ENCODE measurements around the gene ATL3.

GRCh38 chr11:63598556-63598955 lies 72.6 kb downstream of the ATL3 start:
- TF ChIP-seq POLR2A (IDR thresholded peaks at IDR 0.05; ENCODE audit: extremely low read depth, insufficient read length) (no peak), CTCF (IDR thresholded peaks at IDR 0.05; ENCODE audit: low read depth, low read length) (no peak), MAX (IDR thresholded peaks at IDR 0.05; ENCODE audit: low read depth, low read length) (no peak)

All from NB4 (cell line).